Right atrium auricular region (tissue), 2 donors: ENCODE measurements around the gene ALOX12B. TPM values are rescaled to one million over a fixed set of nuclear protein-coding genes. Genes with fewer than 3 reads are reported as not detected.

ENCODE experiments used
- DNase-seq: peaks from one replicate; pipeline ENCODE4 v3.0.0-alpha.2; 2019; ENCODE audit warnings: low spot score
- H3K27ac ChIP-seq, 2 donors: fragments of 200-600 bp; sonication (generic); 1 replicate in 1 of 2; 2 replicates in 1 of 2; pipeline ENCODE4 v1.5.1; 2016 to 2019
- H3K27me3 ChIP-seq, 2 donors: fragments of 200-600 bp; sonication (generic); one replicate each; pipeline versions ENCODE4 v1.5.1 to v1.6.0; 2017 to 2019
- H3K36me3 ChIP-seq: fragments of 200-600 bp; sonication (generic); one replicate; pipeline ENCODE4 v1.5.1; 2016
- H3K4me1 ChIP-seq, 2 donors: fragments of 200-600 bp; sonication (generic); one replicate each; pipeline versions ENCODE4 v1.5.1 to v1.6.0; 2017 to 2019
- H3K4me3 ChIP-seq, 2 donors: fragments of 200-600 bp; sonication (generic); 1 replicate in 1 of 2; 2 replicates in 1 of 2; pipeline ENCODE4 v1.5.1; 2017 to 2019; ENCODE audit warnings: mild to moderate bottlenecking in 1 of 2, moderate library complexity in 1 of 2
- H3K9me3 ChIP-seq, 2 donors: fragments of 200-600 bp; sonication (generic); one replicate each; pipeline ENCODE4 v1.5.1; 2019
- CTCF ChIP-seq, 2 donors: fragments of 200-600 bp; sonication (generic); IDR thresholded peaks; one replicate each; pipeline ENCODE4 v1.5.1; 2019; ENCODE audit warnings: antibody characterized with exemption in 2 of 2
- total RNA-seq, 2 donors: library from RNA; depleted of rRNA; stranded (reverse); fragments of >200 nt; gene quantifications; one replicate each; pipeline ENCODE4 v1.1.0, GENCODE V29; 2016

ALOX12B gene
- total RNA-seq, 2 donors from 2014 or later = 0.43 TPM; not detected in 1

GRCh38 chr17:8104911-8105310 lies 17.4 kb upstream of the ALOX12B start:
- no peaks in the 10 kb centered on the region for H3K36me3 ChIP-seq
- no peaks in the 10 kb centered on the region for H3K9me3 ChIP-seq
- H3K27ac ChIP-seq = no peak overlapping the region
- no peak for DNase-seq
- H3K27me3 ChIP-seq = no peaks in the 10 kb centered on the region
- H3K4me3 ChIP-seq = no peak overlapping the region
- H3K4me1 ChIP-seq = peaks cover 0 to 4% of the 10 kb centered on the region in 2 donors
- TF ChIP-seq CTCF (IDR thresholded peaks at IDR 0.05) = no peak

- TF ChIP-seq CTCF (IDR thresholded peaks at IDR 0.05) = no peak
- DNase-seq = no peak
- Histone ChIP-seq H3K27me3 (no peaks in the 10 kb centered on the region), H3K36me3 (no peaks in the 10 kb centered on the region), H3K27ac (no peak overlapping the region), H3K4me1 (no peaks in the 10 kb centered on the region), H3K9me3 (no peaks in the 10 kb centered on the region), H3K4me3 (no peak overlapping the region)
Measured at GRCh38 chr17:8103549-8103948, 16.0 kb upstream of the ALOX12B start.

- TF ChIP-seq CTCF (IDR thresholded peaks at IDR 0.05) = no peak
- Histone ChIP-seq H3K4me1 (no peaks in the 10 kb centered on the region), H3K27me3 (no peaks in the 10 kb centered on the region), H3K36me3 (no peaks in the 10 kb centered on the region), H3K4me3 (no peak overlapping the region), H3K27ac (no peak overlapping the region), H3K9me3 (no peaks in the 10 kb centered on the region)
- DNase-seq = no peak
Measured at GRCh38 chr17:8101721-8102120, 14.2 kb upstream of the ALOX12B start.

- no peak overlapping the region for H3K4me3 ChIP-seq
- H3K27ac ChIP-seq = no peak overlapping the region
- TF ChIP-seq CTCF (IDR thresholded peaks at IDR 0.05) = no peak
- no peaks in the 10 kb centered on the region for H3K4me1 ChIP-seq
- H3K27me3 ChIP-seq = no peaks in the 10 kb centered on the region
- no peaks in the 10 kb centered on the region for H3K9me3 ChIP-seq
- H3K36me3 ChIP-seq = no peaks in the 10 kb centered on the region
- DNase-seq = no peak
Measured at GRCh38 chr17:8100763-8101162, 13.2 kb upstream of the ALOX12B start.

GRCh38 chr17:8100111-8100510 lies 12.6 kb upstream of the ALOX12B start:
- TF ChIP-seq CTCF (IDR thresholded peaks at IDR 0.05) = no peak

GRCh38 chr17:8096541-8096940 lies 9.0 kb upstream of the ALOX12B start:
- no peak for DNase-seq
- no peaks in the 10 kb centered on the region for H3K27me3 ChIP-seq
- H3K4me1 ChIP-seq = no peaks in the 10 kb centered on the region
- no peaks in the 10 kb centered on the region for H3K9me3 ChIP-seq
- no peak overlapping the region for H3K27ac ChIP-seq
- no peak for TF ChIP-seq CTCF (IDR thresholded peaks at IDR 0.05)
- H3K4me3 ChIP-seq = no peak overlapping the region
- H3K36me3 ChIP-seq = no peaks in the 10 kb centered on the region

More at GRCh38 chr17:8100111-8100510, 12.6 kb upstream of the ALOX12B start:
- no peak for DNase-seq
- Histone ChIP-seq H3K36me3 (no peaks in the 10 kb centered on the region), H3K9me3 (no peaks in the 10 kb centered on the region), H3K4me3 (no peak overlapping the region), H3K4me1 (no peaks in the 10 kb centered on the region), H3K27me3 (no peaks in the 10 kb centered on the region), H3K27ac (no peak overlapping the region)
